K562 (cell line): ENCODE data around the gene CTNNB1. TPM values are rescaled to one million over a fixed set of nuclear protein-coding genes. Genes with fewer than 3 reads are reported as not detected.

ENCODE experiments used
- ATAC-seq: fragments of 200-7000 bp; cut with Tn5 transposase; 3 replicates; pipeline ENCODE4 v1.9.1; 2020; ENCODE audit warnings: moderate library complexity
- BruUV-seq: library from RNA; stranded (reverse); fragments of 400-500 nt; replicated peaks from 2 replicates; lab custom pipeline; 2021; lab: Mats Ljungman, UMichigan
- CTCF ChIA-PET: fragments of 300-600 bp; formaldehyde crosslinking; extraction: SDS; loops from one replicate; lab custom pipeline; 2021; ENCODE audit warnings: low intra/inter-chr PET ratio; lab: Yijun Ruan, JAX
- POLR2A ChIA-PET: fragments of 300-600, 350-650 bp; sonication (Branson Sonifier 250); formaldehyde crosslinking; extraction: SDS; loops from one replicate; lab custom pipeline; 2021; ENCODE audit warnings: antibody characterized with exemption, inconsistent platforms; lab: Yijun Ruan, JAX
- DNase-seq, 4 experiments: peaks; one replicate each; pipeline versions ENCODE4 v3.0.0 to v3.0.0-alpha.2; 2011 to 2018; ENCODE audit warnings: low spot score in 3 of 4, mixed read lengths in 3 of 4; ENCODE audit errors: extremely low read depth in 1 of 4
- FAIRE-seq: peaks from 2 replicates; lab custom pipeline; 2011; peaks lifted over from hg19 to GRCh38; lab: Jason Lieb, UNC
- H2AFZ ChIP-seq: 2 replicates; pipeline ENCODE4 v1.6.0; 2011; ENCODE audit warnings: low read depth, low read length, control low read depth, inconsistent platforms
- H3K27ac ChIP-seq: fragments of 200-600 bp; 3 replicates; pipeline ENCODE4 v1.8.0; 2011; ENCODE audit warnings: low read depth, mild to moderate bottlenecking, control low read depth, inconsistent platforms, low read length, moderate library complexity, mixed read lengths; ENCODE audit errors: extremely low read depth
- H3K27me3 ChIP-seq, 2 experiments: fragments of 300-600 bp in 1 of 2; 2 replicates in 1 of 2; 3 replicates in 1 of 2; pipeline versions ENCODE4 v1.6.0 to v1.8.0; 2011; ENCODE audit warnings: inconsistent platforms in 2 of 2, low read length in 2 of 2, mild to moderate bottlenecking in 1 of 2, mixed read lengths in 1 of 2, moderate library complexity in 1 of 2; ENCODE audit not compliant: control insufficient read depth in 2 of 2, insufficient read depth in 2 of 2
- H3K36me3 ChIP-seq: fragments of 300-600 bp; 3 replicates; pipeline ENCODE4 v1.8.0; 2011; ENCODE audit warnings: mild to moderate bottlenecking, low read length, inconsistent platforms; ENCODE audit not compliant: control insufficient read depth, insufficient read depth
- H3K4me1 ChIP-seq, 2 experiments: fragments of 200-600 bp in 1 of 2; replicated peaks in 1 of 2; 2 replicates in 1 of 2; 3 replicates in 1 of 2; pipeline versions ENCODE4 v1.5.1 to v1.8.0; 2011; ENCODE audit warnings: inconsistent platforms in 2 of 2, low read length in 2 of 2, mild to moderate bottlenecking in 1 of 2, mixed read lengths in 1 of 2, moderate library complexity in 1 of 2; ENCODE audit not compliant: control insufficient read depth in 2 of 2, insufficient read depth in 2 of 2
- H3K4me2 ChIP-seq: 2 replicates; pipeline ENCODE4 v1.6.1; 2011; ENCODE audit warnings: low read length, control low read depth, inconsistent platforms, mixed read lengths; ENCODE audit not compliant: insufficient read depth
- H3K4me3 ChIP-seq: fragments of 200-600 bp; sonication (generic), shearing (Covaris generic); 2 replicates; pipeline ENCODE4 v1.5.1; 2016; ENCODE audit warnings: control low read depth, inconsistent platforms
- H3K79me2 ChIP-seq: fragments of 200-600 bp; 3 replicates; pipeline ENCODE4 v1.8.0; 2011; ENCODE audit warnings: low read length, inconsistent platforms; ENCODE audit not compliant: control insufficient read depth, insufficient read depth
- H3K9ac ChIP-seq, 2 experiments: 2 replicates each; pipeline versions ENCODE4 v1.6.0 to v1.6.1; 2011; ENCODE audit warnings: low read depth in 2 of 2, low read length in 2 of 2, control low read depth in 1 of 2, inconsistent platforms in 1 of 2, mild to moderate bottlenecking in 1 of 2, mixed read lengths in 1 of 2; ENCODE audit not compliant: insufficient read depth in 1 of 2
- H3K9me1 ChIP-seq: one replicate; pipeline ENCODE4 v1.6.0; 2011; ENCODE audit warnings: inconsistent platforms, mild to moderate bottlenecking, low read length, moderate library complexity; ENCODE audit not compliant: control insufficient read depth, insufficient read depth
- H3K9me3 ChIP-seq: replicated peaks from 2 replicates; pipeline ENCODE4 v1.5.1; 2011; ENCODE audit warnings: low read depth, low read length, inconsistent platforms; ENCODE audit not compliant: control insufficient read depth, insufficient read depth
- H4K20me1 ChIP-seq: replicated peaks from 2 replicates; pipeline ENCODE4 v1.6.1; 2011; ENCODE audit warnings: low read length, inconsistent platforms, mixed read lengths; ENCODE audit not compliant: control insufficient read depth, insufficient read depth
- CBX8 ChIP-seq: fragments of 200-600 bp; sonication (generic); IDR thresholded peaks from 2 replicates; pipeline ENCODE4 v1.6.1; 2012; ENCODE audit warnings: borderline replicate concordance, mixed run types, low read depth, mild to moderate bottlenecking, moderate library complexity, mixed read lengths, low read length, control low read depth, inconsistent platforms; ENCODE audit not compliant: poor library complexity, severe bottlenecking; ENCODE audit errors: extremely low read depth
- ETS2 ChIP-seq: IDR thresholded peaks from 2 replicates; pipeline ENCODE4 v1.6.1; 2016; ENCODE audit warnings: borderline replicate concordance, missing genetic modification characterization, mild to moderate bottlenecking, moderate library complexity, missing compliant biosample characterization; ENCODE audit not compliant: poor library complexity, severe bottlenecking
- LEF1 ChIP-seq: fragments of 450-650 bp; IDR thresholded peaks from 2 replicates; pipeline ENCODE4 v1.6.1; 2016; ENCODE audit warnings: mild to moderate bottlenecking
- SMARCC2 ChIP-seq: fragments of 450-650 bp; IDR thresholded peaks from 2 replicates; pipeline ENCODE4 v1.6.1; 2017; ENCODE audit warnings: antibody characterized with exemption, moderate library complexity, mild to moderate bottlenecking, low read depth
- ZNF668 ChIP-seq: fragments of 250-450 bp; sonication (Bioruptor Pico); IDR thresholded peaks from 2 replicates; pipeline ENCODE4 v1.8.0; 2022; ENCODE audit warnings: mild to moderate bottlenecking, inconsistent platforms
- WGBS: fragments of 100-300 bp; shearing (Covaris generic); methylation state at CpG from one replicate; pipeline ENCODE4 v1.1.6; 2016; ENCODE audit warnings: low coverage, mixed read lengths; ENCODE audit not compliant: insufficient coverage; ENCODE audit errors: missing lambda C conversion rate; 5-methylcytosine and 5-hydroxymethylcytosine counted together
- in situ Hi-C: fragments of 300-500 bp; cut with MboI; formaldehyde crosslinking; loops from 4 replicates; pipeline ENCODE4 v1.15.0; 2018; ENCODE audit warnings: inconsistent platforms, mixed read lengths
- intact Hi-C: fragments of 100-400 bp; cut with micrococcal nuclease; formaldehyde crosslinking; loops from 2 replicates; pipeline ENCODE4 v1.14.2; 2022
- polyA plus RNA-seq, 8 experiments: library from polyadenylated mRNA; depleted of rRNA in 4 of 8; stranded (reverse) in 5 of 8; unstranded in 3 of 8; fragments of >200 nt; fragmentation: Nextera tagmentation in 2 of 8; fragmentation: Illumina TruSeq in 1 of 8; extraction: Ambion mirVana in 2 of 8; extraction: Trizol in 1 of 8; gene quantifications; 2 replicates each; pipeline versions ENCODE4 v1.2.1 to v1.2.3, GENCODE V29; 2011 to 2014; ENCODE audit warnings: inconsistent platforms in 1 of 8, missing spikeins in 1 of 8
- total RNA-seq, 7 experiments: library from RNA; depleted of rRNA in 6 of 7; stranded (reverse); fragments of >200 nt in 6 of 7; fragmentation: Illumina TruSeq in 2 of 7; extraction: Trizol in 2 of 7; gene quantifications; 2 replicates each; pipeline versions ENCODE4 v1.2.1 to v1.2.3, GENCODE V29; 2011 to 2021; ENCODE audit warnings: low replicate concordance in 1 of 7

Gene CTNNB1
- total and polyA plus RNA-seq, 9 of the 15 experiments (the other 6 are each of a cell fraction or from before 2014, with no cell fraction given): 44.3 to 193 (median 154) TPM

DNA sequence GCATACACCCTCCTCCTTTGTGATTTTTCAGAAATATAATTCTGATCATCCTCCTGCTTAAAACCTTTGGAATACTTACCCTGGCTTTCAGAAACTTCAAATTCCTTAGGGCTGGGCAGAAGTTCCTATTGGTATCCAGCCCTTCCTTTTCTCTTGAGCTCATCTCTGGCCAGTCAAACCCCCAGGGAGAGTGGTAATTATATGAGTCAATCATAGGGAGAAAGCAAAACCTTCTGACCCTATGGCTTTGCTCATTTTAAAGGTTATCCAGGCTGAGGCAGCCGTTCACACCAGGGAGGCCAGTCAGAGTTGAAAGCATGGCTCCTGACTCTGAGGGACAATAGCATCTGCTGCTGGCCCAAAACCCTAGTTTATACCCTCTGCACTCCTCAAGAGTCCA is 23.9 kb upstream of the CTNNB1 start (continued):
- TF ChIP-seq ETS2 (tag): no peak
- TF ChIP-seq LEF1: no peak
- TF ChIP-seq CBX8: no peak
- TF ChIP-seq ZNF668: no peak

DNA sequence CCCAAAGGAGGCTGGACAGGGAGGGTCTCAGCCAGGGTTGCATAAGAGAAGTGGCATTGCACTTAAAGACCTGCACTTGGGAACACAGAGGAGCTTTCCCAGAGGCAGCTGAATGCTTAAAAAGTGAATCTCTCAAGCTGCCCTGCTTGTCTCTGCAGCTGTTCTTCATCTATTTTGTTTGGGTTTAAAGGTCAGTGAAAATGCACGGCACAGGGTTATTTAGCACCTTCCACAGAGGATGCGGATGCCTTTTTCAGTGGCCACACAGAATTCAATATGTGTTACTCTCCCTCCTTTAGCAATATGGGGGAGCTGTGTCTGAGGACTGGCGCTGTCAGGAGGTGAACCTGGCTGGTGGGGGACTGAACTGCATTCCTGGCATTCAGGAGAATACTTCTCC is 22.7 kb upstream of the CTNNB1 start:
- no peaks in the 10 kb centered on the region for H4K20me1 ChIP-seq
- intact Hi-C loops: no loop called here
- H3K9ac ChIP-seq: no peak overlapping the region
- no peak for DNase-seq
- peaks cover 14% of the 10 kb centered on the region in 2 experiments; a peak in 4 of 5 replicates for H3K27me3 ChIP-seq
- H3K4me3 ChIP-seq: no peak overlapping the region
- no peak for FAIRE-seq
- no peaks in the 10 kb centered on the region for H3K79me2 ChIP-seq
- no TSS peak for BruUV-seq
- ChIA-PET POLR2A (interaction anchor here (1.1 to 1.4 kb wide), 2 partner anchors 15 to 23 kb away, joined by 4 read pairs; partner anchors contain the start of gene CTNNB1), CTCF (no interaction called here)
- H3K36me3 ChIP-seq: no peaks in the 10 kb centered on the region
- H3K9me3 ChIP-seq: no peaks in the 10 kb centered on the region
- no peak overlapping the region for H2AFZ ChIP-seq
- no peak overlapping the region for H3K27ac ChIP-seq
- no peak for TF ChIP-seq SMARCC2
- H3K4me1 ChIP-seq: no peaks in the 10 kb centered on the region
- no peak for ATAC-seq
- in situ Hi-C loops: no loop called here
- WGBS: 7% methylated on average over 3 of the region's 3 CpGs
- H3K9me1 ChIP-seq: no peaks in the 10 kb centered on the region
- no peak overlapping the region for H3K4me2 ChIP-seq
